Measurements from ENCODE around the gene DESI2.
"Not testable (repeated sequence)": the region's sequence is repeated elsewhere in the genome, so short reads cannot be mapped to it uniquely, and the experiment has no call there.

DNA sequence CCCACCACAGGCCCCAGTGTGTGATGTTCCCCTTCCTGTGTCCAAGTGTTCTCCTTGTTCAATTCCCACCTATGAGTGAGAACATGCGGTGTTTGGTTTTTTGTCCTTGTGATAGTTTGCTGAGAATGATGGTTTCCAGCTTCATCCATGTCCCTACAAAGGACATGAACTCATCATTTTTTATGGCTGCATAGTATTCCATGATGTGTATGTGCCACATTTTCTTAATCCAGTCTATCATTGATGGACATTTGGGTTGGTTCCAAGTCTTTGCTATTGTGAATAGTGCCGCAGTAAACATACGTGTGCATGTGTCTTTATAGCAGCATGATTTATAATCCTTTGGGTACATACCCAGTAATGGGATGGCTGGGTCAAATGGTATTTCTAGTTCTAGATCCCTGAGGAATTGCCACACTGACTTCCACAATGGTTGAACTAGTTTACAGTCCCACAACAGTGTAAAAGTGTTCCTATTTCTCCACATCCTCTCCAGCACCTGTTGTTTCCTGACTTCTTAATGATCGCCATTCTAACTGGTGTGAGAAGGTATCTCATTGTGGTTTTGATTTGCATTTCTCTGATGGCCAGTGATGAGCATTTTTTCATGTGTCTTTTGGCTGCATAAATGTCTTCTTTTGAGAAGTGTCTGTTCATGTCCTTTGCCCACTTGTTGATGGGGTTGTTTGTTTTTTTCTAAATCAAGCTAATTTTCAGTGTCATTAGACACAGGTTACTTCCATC lies 8.8 kb downstream of the DESI2 start:
- not testable (repeated sequence) for TF ChIP-seq POLR2A (IDR thresholded peaks at IDR 0.05)
- TF ChIP-seq, protein P1, sequence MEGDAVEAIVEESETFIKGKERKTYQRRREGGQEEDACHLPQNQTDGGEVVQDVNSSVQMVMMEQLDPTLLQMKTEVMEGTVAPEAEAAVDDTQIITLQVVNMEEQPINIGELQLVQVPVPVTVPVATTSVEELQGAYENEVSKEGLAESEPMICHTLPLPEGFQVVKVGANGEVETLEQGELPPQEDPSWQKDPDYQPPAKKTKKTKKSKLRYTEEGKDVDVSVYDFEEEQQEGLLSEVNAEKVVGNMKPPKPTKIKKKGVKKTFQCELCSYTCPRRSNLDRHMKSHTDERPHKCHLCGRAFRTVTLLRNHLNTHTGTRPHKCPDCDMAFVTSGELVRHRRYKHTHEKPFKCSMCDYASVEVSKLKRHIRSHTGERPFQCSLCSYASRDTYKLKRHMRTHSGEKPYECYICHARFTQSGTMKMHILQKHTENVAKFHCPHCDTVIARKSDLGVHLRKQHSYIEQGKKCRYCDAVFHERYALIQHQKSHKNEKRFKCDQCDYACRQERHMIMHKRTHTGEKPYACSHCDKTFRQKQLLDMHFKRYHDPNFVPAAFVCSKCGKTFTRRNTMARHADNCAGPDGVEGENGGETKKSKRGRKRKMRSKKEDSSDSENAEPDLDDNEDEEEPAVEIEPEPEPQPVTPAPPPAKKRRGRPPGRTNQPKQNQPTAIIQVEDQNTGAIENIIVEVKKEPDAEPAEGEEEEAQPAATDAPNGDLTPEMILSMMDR (IDR thresholded peaks at IDR 0.05) = not testable (repeated sequence)

Data from thyroid gland (tissue), 4 donors.